ENCODE results near the gene ZNF512B.

DNA sequence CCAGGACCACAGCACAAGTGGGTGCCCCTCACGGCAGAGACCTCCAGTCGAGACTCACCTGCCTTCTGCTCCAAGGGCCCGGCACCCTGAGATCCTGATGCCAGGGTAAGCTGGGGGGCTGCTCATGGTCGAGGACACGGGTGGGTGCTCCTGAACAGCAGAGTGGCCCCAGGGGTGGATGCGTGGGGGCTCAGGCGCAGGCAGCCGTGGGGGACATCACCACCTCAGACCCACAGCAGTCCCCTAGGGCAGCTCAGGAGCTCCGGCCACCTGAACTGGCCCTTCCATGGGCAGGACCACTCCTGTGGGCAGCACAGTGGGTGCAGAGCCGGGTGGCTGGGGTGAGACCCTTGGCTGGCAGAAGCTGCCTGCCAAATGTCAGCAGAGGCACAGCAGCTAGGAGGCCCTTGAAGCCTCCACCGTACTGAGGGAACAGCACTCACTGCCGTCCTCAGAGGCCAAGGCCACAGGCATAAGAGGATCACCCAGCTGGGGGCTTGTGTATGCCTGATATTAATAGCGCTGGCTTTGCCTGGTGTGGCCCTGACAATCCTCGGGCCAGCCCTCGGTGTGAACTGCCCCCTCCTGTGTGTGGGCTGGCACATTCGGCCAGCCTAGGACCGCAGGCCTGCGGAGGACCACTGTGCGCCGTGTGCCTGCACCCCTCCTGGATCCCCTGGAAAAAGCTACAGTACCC is 18.9 kb downstream of the ZNF512B start:
- TF ChIP-seq, protein P1, sequence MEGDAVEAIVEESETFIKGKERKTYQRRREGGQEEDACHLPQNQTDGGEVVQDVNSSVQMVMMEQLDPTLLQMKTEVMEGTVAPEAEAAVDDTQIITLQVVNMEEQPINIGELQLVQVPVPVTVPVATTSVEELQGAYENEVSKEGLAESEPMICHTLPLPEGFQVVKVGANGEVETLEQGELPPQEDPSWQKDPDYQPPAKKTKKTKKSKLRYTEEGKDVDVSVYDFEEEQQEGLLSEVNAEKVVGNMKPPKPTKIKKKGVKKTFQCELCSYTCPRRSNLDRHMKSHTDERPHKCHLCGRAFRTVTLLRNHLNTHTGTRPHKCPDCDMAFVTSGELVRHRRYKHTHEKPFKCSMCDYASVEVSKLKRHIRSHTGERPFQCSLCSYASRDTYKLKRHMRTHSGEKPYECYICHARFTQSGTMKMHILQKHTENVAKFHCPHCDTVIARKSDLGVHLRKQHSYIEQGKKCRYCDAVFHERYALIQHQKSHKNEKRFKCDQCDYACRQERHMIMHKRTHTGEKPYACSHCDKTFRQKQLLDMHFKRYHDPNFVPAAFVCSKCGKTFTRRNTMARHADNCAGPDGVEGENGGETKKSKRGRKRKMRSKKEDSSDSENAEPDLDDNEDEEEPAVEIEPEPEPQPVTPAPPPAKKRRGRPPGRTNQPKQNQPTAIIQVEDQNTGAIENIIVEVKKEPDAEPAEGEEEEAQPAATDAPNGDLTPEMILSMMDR (IDR thresholded peaks at IDR 0.05), result no peak
- TF ChIP-seq POLR2A (IDR thresholded peaks at IDR 0.05) (no peak), POLR2AphosphoS5 (IDR thresholded peaks at IDR 0.05) (no peak), EP300 (IDR thresholded peaks at IDR 0.05) (no peak)
